Hepatocyte (in vitro differentiated cells): ENCODE data around the gene ATP8A2.

Source experiments
- EZH2 ChIP-seq: fragments of 200-600 bp; sonication (generic); IDR thresholded peaks from 2 replicates; pipeline ENCODE4 v1.6.1; 2016; ENCODE audit warnings: antibody characterized with exemption, mild to moderate bottlenecking, borderline replicate concordance
- TF ChIP-seq, protein P1 (sequence below): fragments of 200-600 bp; sonication (generic); IDR thresholded peaks from 2 replicates; pipeline ENCODE4 v1.5.1; 2016; ENCODE audit warnings: antibody characterized with exemption, mild to moderate bottlenecking; ENCODE audit not compliant: poor library complexity

DNA sequence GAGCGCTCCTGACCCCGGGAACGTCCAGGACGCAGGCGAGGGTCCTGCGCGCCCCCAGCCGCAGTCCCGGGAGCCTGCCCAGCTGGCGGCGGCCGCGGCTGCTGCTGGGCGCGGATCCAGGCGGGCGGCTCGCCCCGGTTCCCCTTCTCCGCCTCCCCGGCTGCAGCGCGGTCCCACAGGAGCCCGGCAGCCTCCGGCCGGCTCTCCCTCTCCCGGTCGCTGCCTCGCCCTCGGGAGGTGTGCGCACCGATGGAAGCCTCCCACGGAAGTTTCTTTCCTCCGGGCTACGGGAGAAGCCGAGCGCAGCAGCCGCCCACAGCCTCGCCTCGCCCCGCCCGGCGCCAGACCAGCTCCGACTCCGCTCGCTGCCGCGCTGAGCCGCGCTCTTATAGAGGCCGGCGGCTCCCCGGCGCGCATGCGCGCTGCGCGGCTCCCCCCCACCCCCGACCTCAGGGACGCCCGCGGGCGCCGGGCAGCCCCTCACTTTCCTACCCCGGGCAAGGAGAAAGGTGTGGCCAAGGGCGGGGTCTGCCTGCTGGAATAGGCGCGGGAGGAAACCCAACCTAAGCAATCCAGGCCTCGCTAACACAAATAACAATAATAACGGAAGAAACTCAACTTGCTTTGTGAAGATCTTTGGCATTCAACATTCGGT lies 680.0 kb downstream of the ATP8A2 start, which contains the start of gene SHISA2:
- TF ChIP-seq, protein P1, sequence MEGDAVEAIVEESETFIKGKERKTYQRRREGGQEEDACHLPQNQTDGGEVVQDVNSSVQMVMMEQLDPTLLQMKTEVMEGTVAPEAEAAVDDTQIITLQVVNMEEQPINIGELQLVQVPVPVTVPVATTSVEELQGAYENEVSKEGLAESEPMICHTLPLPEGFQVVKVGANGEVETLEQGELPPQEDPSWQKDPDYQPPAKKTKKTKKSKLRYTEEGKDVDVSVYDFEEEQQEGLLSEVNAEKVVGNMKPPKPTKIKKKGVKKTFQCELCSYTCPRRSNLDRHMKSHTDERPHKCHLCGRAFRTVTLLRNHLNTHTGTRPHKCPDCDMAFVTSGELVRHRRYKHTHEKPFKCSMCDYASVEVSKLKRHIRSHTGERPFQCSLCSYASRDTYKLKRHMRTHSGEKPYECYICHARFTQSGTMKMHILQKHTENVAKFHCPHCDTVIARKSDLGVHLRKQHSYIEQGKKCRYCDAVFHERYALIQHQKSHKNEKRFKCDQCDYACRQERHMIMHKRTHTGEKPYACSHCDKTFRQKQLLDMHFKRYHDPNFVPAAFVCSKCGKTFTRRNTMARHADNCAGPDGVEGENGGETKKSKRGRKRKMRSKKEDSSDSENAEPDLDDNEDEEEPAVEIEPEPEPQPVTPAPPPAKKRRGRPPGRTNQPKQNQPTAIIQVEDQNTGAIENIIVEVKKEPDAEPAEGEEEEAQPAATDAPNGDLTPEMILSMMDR, result no peak
- TF ChIP-seq EZH2, result no peak
